ENCODE measurements around the gene WIZ.
"Not testable (repeated sequence)": the region's sequence is repeated elsewhere in the genome, so short reads cannot be mapped to it uniquely, and the experiment has no call there.

WIZ gene

GRCh38 chr19:15401397-15401710, 48.4 kb downstream of the WIZ start:
- no peak for DNase-seq

DNA sequence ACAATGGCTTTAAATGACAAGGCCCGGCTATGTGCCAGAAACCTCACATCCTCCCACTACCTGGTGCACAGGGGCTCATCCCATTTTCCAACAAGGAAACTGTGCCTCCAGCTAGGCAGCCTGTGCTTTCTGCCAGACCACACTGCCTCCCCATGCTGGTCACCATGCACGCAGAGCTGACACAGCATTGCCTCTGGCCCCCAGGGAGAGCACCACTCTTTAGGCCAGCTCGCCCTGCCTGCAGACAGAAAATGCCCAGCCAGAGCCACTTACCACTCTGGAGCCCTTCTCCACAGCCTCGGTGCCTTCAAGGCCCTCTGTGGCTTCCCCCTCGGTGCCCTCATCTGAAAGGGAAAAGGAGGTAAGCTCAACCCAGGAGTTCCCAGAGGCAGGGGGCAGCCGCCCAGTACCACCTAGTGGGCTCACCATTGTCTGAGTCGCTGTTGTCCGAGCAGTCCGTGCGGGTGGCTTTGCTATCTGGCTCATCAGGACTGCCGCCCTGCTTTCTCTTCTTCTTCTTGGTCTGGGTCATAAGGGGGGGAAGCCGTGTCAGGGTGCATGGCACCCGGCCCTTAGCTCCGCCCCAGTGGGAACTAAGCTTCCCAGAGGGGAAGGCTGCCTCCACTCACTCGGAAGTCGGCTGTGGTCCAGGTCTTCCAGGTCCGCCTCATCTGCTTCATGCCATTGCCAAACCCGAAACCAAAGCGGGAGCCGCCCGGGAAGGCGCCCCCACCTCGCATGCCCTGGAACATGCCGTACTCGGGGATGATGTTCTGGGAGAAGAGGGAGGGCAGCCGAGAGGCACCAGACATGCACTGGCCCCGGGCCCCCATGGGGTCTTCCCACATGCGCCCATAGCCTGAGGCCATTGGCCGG, 49.0 kb downstream of the WIZ start:
- DNase-seq = no peak

DNA sequence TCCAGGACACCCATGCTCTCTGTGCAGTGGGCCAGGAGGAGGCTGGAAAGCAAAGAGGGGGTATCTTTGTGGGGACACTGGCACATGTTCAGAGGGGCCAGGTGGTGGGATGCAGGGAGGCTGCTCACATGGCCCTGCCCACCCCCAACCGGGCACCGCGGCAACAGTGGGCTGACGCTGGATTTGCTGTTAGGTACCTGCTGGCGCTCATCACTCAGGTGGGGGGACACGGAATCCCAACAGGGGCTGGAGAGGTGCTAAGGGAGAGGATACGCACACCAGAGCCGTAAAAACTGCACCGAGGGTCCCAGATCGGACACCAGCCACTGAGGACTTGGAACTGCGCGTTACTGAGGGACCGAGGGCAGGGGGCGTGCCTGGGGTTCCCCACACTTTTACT, 50.1 kb downstream of the WIZ start:
- no peak for DNase-seq

DNA sequence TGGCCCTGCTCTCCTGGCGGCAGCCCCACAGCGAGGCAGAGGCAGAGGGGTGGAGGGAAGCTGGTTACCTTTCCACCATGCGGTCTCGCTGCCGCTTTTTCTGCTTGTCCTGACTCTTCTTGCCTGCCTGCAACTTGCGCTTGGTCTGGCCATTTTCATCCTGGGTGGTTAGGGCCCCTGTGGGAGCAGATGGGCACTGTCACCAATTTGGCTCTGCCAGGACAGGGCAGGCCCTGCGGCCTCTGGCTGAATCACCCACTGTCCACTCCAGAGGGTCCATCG, 50.6 kb downstream of the WIZ start:
- DNase-seq = no peak

DNA sequence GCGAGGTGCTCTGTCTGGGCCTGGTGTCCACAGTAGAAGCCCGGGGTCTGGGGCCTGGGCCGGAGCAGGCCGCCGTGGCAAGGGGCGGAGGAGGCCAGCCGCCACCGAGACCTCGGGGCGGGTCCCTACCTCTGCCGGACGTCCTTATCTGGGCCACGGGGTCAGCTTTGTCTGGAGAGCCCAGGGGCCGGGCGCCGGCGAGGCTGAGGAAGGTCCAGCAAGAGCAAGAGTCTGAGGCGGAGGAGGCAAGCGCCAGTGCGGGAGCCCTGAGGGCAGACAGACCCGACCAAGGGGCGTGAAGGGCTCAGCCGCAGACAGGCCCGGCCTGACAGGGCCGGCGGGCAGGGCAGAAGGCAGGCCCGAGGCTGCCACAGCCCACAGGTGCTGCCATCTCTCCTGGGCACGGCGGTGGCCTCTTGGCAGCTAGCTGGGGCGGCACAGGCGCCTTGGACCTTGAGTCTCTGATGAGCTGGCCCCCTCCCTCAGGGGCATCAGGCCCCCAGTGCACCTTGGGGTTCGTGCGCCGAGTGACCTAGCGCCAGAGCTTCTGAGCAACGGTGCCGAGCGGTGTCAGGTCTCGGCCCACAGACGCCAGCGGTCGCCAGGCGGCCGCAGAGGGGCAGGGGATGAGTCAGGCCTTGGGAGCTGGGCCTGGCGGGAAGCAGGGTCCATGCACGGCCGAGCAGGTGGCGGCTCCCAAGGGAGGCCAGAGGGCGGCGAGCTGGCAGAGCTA, 51.1 kb downstream of the WIZ start:
- no peak for DNase-seq

DNA sequence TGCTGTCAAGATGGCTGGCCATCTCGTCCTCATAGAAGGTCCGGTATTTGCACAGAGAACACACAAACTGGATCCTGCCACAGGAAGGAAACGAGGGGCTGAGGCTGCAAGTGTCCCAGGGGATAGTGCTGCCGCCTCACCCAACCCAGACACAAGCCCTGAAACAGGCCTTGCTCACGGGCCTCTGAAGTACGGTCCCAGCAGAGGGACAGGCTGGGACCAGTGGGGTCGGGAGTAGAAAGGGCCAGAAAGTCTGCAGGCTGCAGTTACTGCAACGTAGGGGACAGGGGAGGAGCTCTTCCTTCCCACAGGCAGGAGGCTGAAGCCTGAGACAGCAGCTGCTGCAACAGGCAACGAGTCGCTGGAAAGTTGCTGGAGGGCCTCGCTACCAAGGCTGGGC, 52.0 kb downstream of the WIZ start:
- no peak for DNase-seq

- DNase-seq = no peak
These were observed 52.5 kb downstream of the WIZ start for GRCh38 chr19:15397236-15397635.

DNA sequence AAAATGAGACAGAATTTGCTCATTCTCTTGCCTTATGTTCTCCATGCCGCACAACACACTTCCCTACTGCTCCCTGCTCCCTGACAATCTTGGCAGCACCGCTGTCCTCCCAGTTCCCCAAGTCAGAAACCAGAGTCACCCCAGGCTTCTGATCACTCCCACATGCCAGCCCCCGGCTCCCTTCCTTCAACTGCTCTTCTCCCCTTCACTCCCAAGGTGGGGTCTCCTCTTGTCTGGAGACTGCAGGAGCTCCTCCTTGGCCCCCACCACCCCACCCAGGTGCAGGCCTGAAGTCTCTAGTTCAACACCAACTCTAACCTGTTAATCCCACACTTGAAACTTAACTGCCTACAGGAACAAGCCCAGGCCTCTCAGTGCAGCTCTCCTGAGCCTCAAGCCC, 53.3 kb downstream of the WIZ start:
- DNase-seq = no peak

GRCh38 chr19:15395251-15395650, 54.5 kb downstream of the WIZ start:
- DNase-seq = not testable (repeated sequence)

DNA sequence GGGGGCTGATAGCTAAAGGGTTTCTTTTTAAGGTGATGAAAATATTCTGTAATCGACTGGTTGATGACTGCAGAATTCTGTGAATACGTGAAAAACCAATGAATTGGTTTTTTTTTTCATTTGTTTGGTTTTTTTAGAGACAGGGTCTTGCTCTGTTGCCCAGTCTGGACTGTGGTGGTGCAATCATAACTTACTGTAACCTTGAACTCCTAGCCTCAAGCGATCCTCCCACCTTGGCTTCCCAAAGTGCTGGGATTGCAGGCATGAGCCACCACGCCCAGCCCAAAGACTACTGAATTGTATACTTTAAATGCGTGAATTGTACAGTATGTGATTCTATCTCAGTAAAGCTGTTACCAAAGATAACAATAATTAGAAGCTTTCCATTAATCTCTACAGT, 55.3 kb downstream of the WIZ start:
- DNase-seq = no peak

DNA sequence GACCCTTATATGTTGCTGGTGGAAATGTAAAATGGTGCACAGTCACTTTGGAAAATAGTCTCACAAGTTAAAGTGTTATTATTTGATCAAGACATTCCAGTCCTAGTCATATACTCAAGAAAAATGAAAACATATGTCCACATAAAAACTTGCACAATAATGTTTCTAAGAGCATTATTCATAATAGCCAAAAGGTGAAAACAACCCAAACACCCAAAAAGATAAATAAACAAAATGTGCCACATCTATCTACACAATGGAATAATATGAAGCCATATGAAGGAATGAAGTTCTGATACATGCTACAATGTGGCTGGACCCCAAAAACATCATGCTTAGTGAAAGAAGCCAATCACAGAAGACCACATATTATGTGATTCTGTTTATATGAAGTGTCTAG, 55.8 kb downstream of the WIZ start:
- DNase-seq = no peak

DNA sequence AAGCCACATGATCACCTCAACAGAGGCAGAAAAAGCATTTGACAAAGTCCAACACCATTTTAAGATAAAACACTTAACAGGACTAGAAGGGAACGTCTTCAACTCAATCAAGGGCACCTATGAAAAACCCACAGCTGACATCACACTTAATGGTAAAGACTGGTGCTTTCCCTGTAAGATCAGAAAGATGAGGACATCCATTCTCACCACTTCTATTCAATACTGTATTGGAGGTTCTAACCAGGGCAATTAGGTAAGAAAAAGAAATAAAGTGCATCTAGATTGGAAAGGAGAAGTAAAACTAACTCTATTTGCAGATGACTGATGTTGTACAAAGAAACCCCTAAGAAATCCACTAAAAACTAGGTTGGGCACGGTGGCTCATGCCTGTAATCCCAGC, 58.9 kb downstream of the WIZ start:
- no peak for DNase-seq

GRCh38 chr19:15381864-15382263, 67.9 kb downstream of the WIZ start:
- DNase-seq = no peak

DNA sequence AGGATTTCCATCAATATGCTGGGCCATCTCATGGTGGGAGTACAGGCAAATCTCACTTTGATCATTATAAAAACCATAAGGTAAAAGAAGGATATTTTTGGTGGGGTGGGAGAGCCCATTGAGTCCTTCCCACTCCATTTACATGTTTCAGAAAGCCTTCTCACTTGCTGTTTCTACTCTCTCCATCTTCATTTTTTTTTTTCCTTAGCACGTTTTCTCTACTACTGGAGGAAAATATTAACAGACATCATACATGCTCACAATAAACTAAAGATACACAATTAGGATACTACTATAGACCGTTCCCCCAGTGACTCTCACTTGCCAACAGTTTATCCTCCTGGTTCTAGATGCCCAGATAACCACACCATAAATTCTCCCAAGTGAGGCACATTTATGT, 68.3 kb downstream of the WIZ start:
- DNase-seq = no peak

GRCh38 chr19:15379999-15380647, 69.6 kb downstream of the WIZ start:
- peak; percentile 42 to 70 for DNase-seq

- peak; percentile 87 to 92 for DNase-seq
These were observed 70.4 kb downstream of the WIZ start, which contains the start of gene AKAP8 for GRCh38 chr19:15379083-15379998. AKAP8 (minus strand) TSS chr19:15379787; CDS start chr19:15379731, 56 bp downstream.

GRCh38 chr19:15378534-15379082, 71.1 kb downstream of the WIZ start:
- no peak for DNase-seq

DNA sequence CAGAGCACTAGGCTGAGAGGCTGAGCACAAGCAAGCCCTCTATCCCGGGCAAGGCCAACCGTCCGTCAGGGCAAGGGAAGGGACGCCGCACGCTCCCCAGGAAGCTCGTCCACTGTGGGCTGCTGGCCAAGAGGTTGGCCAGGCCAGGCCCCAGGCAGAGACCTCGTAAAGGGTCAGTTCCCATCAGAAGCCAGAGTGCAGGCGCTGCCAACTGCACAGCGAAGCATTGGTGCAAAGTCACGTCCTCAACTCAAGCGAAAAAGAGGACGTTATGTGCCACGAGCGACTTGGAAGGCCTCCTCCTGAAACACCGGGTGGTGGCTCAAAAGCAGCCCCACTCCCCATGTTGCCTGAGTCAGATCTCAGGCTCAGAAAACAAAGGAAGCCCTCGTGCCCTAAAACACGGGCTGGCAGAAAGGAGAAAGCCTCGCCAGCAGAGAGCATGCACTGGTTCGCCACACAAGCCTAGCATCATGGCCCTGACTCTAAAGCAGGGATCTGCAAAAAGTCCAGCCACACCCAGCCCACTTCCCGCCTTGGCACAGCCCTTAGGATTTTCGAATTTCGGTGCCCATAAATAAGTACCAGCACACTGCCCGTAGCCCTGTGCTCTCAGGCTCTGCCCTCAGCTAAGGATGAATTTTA, 74.8 kb downstream of the WIZ start:
- DNase-seq = no peak

DNA sequence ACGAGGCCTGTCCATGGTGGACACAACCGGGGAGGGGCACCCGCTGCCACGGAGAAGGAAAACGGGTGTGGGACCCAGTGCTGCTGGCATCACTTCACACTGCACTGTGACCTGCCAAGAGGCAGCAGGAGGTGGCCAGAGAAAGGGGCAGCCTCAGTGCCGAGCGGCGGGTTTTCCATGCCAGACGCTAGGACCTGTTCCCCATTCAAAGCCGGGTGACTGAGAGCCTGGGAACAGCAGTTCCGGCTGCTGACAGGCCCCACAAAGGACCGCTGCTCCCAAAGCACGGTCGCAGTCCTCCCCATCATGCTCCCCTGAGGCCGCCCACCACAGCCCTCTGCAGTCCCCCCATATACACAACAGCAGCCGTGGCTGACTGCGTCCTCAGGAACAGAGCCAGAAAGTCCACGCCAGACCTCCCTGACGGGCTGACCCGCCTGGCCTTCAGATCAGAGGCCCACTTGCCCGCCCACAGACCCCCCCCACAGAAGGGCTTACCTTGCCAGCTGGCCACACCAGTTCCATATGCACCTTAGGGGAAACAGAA, 75.6 kb downstream of the WIZ start:
- no peak for DNase-seq

GRCh38 chr19:15373644-15374043, 76.1 kb downstream of the WIZ start:
- DNase-seq = no peak

- no peak for DNase-seq
These were observed 76.9 kb downstream of the WIZ start for GRCh38 chr19:15372891-15373301.

DNA sequence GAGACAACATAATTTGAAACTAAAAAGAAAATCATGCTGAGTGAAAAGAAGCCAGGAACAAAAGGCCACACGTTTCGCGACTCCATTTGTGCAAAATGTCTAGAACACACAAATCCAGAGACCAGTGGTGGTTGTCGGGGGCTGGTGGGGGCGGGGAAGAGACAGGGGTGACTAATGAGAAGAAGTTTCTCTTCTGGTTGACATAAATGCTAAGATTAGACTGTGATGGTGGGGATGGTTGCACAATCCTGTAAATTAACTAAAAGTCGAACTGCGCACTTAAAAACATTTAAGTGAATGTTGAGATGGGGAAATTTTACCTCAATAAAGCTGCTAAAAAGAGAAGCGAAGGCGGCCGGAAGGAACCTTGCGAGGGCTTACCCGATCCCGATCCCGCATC, 77.3 kb downstream of the WIZ start:
- no peak for DNase-seq

All from NCI-H1930 (cell line).